Measurements from ENCODE around the gene SST.
"Not testable (repeated sequence)": the region's sequence is repeated elsewhere in the genome, so short reads cannot be mapped to it uniquely, and the experiment has no call there.

Gene SST

DNA sequence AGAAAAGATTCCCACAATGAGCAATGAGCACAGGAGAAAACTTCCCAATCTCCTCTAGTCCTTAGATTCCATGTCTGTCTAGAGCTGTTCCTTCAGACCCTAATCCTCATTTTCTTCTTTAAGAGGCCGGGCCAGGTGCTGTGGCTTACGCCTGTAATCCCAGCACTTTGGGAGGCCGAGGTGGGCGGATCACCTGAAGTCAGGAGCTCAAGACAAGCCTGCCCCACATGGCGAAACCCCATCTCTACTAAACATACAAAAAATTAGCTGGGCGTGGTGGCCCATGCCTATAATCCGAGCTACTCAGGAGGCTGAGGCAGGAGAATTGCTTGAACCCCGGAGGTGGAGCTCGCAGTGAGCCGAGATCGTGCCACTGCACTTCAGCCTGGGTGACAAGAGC, 11.6 kb upstream of the SST start:
- DNase-seq = not testable (repeated sequence)

DNA sequence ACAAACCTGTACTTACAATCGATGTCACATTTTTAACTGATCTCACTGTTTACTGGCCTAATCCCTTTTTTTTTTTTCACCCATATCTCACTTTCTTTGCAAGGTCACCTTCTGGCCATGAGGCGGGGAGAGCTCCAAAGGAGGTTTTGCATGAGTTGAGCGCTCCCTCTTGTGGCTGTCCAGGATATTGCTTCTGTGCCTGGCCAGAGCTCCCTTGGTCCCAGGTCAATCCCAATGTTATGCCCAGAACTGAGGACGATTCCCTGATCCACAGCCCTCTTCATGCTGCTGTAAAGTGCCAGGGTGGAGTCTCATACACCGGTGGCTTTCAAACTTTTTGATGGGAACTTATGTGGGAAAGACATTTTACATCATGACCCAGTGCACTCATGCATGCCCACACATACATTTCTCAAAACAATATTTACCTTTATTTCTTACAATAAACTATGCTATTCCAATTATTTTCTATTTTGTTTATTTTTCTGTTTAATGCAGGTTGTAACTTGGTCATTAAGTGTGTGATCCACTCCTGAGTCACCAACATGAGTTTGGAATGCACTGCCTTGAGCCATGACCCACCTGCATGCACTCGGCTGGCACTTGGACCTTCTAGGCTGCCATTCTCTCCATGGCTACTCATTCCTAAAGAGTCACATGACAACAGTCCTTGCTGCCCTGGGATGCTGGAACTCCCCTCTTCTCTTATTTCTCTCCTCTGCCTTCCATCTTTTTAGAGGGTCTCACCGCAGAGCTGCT, 9.6 kb upstream of the SST start:
- peak; percentile 67 to 72 for DNase-seq

DNA sequence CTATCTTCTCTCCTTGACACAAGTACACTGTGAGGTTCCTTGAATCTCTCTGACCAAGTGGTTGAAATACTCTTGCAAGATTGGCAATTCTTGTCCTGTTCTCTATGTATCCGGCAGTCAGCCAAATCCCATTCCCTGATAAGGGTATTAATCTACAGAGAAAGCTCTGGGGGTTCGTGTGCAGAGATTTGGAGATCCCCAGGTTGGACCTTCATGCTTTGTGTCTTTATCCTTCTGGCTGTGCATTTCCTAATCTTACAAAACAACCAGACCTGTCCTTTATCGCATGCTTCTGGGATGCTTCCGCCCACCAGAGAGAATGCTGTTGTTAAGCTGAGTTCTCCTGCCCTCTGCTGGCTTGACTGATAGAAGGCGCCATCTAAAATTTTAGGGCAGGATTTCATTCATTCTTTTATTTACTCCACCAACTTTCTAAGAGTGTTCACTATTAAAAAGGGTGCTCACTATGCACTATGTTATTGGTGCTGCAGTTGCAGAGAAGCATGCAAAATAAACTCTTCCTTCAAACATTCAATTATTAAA, 8.6 kb upstream of the SST start:
- peak; percentile 21 to 26 for DNase-seq

GRCh38 chr3:187677604-187678003, 7.4 kb upstream of the SST start:
- no peak for DNase-seq

DNA sequence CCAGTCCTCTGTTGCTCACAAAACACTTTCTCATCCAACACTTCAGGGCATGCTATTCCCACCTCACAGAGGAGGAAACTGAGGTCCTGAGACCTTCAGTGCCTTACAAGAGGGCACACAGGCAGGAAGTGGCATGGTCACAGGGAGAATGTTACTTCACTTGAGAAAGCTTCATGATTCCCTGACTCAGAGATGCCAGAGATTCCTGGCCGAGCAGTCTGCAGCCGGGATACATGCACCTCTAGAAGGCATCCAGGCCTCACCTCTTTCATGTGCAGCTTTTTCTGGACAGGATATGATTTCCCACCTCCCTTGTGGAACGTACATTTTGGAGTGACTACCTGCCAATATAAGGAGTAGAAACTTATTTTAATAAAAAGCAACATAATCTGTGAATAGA, 2.8 kb upstream of the SST start:
- DNase-seq = no peak

- no peak for DNase-seq
Observed at GRCh38 chr3:187667526-187667925, 2.7 kb downstream of the SST start.

DNA sequence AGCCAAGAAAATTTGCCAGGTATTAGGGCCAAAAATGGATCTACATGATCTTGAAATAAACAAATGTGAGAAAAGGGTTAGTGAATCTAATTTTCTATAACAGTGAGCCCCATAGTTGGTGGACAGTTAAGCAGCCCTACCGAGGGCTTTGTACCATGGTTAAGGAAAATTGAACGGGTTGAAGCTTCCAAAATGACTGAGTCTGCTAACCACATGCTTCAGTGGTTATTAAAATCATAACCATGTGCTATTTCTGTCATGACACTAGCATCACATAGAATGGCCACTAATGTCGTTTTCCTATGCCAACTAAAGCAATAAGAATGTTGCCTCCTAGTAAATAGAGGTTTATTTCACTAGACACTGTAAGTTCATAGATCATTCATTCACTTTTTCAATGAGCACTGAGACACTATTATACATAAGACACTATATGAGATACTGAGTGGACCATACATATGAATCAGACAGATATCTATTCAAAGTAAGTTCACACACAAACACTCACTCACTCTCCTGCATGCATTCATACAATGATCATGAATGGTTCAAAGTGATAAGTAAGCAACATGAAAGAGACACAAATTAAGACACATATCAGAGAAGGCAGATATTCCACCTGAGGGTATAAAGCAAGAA, 4.3 kb downstream of the SST start:
- DNase-seq = no peak

DNA sequence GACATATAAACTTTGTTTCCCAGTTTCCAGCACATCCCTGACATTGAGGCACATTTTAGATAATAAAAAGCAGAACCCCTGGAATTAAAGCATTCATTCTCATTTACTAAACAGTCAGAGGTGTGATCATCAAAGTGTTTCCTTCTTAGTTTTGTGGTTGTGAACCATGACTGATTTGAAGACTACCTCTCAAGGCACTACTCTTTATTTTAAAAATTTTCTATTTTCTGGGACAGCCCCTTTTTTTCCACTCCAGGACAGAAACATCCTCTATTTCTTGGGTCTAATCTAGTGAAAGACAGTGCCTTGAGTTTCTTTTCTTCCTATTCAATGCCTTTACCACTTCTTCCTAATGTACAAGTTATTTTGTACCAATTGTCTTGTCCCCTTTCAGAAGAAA, 5.2 kb downstream of the SST start:
- DNase-seq = no peak

- no peak for DNase-seq
Observed at GRCh38 chr3:187662848-187663409, 7.3 kb downstream of the SST start.

DNA sequence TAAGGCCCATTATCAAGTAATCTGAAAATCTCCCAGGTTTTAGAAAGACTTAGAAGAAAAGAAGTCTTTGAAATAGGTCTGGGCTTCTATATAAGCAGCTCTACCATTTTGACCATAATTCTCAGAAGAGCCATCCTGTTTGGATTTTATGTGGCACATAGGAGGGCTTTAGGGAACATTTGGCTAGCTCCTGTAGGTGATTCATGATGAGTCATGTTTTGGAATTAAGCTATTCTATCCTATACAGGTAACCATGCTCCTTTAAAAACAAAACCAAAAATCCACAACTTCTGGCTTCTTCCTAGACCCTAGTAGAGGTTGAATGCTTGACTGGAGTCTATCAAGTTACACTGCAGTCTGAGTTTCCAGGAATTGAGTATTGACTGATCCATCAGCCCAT, 8.9 kb downstream of the SST start:
- DNase-seq = no peak

GRCh38 chr3:187651282-187651681, 18.9 kb downstream of the SST start:
- no peak for DNase-seq

DNA sequence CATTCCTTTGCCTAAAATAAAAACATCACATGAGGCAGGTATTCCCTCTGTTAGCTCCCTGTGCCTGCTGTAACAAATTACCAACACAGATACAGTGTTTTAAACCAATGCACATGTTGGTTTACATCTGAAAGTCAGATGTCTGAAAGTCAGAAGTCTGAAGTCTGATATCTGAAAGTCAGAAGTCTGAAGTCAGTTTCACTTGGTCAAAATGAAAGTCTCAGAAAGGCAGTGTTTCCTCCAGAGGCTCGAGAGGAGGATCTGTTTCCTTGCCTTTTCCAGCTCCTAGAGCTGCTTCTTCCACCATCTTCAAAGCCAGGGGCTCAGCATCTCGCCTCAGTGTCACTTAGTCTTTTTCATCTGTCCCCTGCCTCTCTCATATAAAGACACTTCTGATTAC, 22.0 kb downstream of the SST start:
- DNase-seq = no peak

- no peak for DNase-seq
Observed at GRCh38 chr3:187646906-187647660, 23.1 kb downstream of the SST start.

- not testable (repeated sequence) for DNase-seq
Observed at GRCh38 chr3:187645379-187645778, 24.8 kb downstream of the SST start.

DNA sequence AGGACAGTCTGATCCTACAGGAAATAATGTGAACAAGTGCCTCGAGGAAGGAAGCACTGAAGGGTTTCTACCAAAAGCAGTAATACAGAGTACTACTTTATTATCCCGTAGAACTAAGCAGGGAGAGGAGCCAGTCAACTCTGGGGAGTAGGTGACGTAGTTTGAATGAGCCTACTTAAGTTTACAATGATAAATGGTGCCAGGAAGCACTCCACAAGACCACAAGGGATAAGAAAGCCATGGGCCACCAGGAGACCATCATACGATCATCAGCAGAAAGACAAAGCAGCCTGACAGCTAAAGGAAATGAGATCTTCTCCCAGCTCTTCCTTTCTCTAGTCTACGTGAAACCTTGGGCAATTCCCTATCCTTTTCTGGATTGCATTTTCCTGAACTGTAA, 27.3 kb downstream of the SST start:
- DNase-seq = no peak

GRCh38 chr3:187641320-187642016, 28.7 kb downstream of the SST start:
- DNase-seq = no peak

DNA sequence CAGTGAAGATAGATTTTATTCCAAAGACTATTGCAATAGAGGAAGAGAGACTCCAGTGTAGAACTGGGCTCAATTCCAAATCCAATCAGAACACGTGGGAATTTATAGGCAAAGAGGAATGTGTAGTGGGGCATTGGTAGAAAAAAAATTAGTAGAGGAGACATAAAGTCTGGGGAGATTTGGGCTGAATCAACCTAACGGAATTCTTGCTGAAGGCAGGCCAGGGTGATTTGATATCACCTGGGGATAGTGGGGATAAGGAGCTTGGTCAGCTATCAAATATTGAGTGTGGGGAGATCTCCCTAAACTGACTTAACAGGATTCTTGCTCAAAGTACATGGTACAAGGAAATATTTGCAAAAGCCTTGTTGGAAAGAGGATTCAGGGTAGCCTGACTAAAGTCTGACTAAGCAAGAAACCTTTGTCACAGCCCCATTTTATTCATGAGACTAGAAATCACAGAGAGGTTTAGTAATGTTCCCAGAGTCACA, 29.6 kb downstream of the SST start:
- no peak for DNase-seq

- no peak for DNase-seq
Observed at GRCh38 chr3:187639927-187640568, 30.1 kb downstream of the SST start.

GRCh38 chr3:187636528-187636927, 33.7 kb downstream of the SST start:
- DNase-seq = no peak

DNA sequence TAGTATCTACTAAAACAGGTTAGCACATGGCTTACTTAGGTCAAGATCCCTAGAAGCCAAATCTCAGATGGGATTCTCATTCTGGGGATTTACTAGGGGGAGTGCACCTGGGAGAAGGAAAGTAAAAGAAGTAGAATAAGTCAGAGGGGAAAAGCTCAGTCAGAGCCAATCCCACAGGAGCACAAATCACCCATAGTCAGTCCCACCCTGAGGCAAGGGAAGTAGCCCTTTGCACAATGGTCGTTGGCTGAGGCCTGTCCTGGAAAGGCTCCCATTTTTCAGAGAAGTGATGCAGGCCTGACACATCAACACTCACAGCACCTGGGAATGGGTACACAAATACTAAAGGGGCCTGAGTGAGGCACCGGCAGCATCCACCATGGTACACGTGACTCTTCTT, 39.8 kb downstream of the SST start:
- no peak for DNase-seq

DNA sequence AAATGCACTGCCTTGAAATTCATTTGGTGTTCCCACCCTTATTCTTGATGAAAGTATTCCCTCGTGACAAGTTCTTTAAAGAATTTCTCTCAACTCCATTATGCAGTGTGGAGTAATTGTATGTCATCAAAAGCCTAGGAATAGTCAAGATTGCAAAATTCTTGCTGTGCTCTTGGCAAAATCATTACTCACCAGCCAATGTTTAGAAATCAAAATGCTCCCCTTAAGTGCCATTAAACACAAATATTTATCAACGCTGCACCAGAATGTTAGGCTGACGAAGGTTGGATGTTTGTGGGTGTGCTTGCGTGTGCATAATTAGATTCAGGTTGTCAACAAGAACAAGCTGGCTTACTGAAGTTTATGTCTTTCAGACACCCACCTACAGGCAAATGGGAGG, 40.5 kb downstream of the SST start:
- no peak for DNase-seq

GRCh38 chr3:187628169-187628568, 42.0 kb downstream of the SST start:
- DNase-seq = no peak
